Coronary artery (tissue), 2 donors: ENCODE measurements around the gene EML4.

Experiments used
- DNase-seq: peaks from one replicate; pipeline ENCODE4 v3.0.0-alpha.2; 2017; ENCODE audit warnings: low spot score
- H3K27ac ChIP-seq, 2 donors: fragments of 200-600 bp; sonication (generic); one replicate each; pipeline ENCODE4 v1.5.1; 2016 to 2019
- H3K4me3 ChIP-seq: fragments of 200-600 bp; sonication (generic); 2 replicates; pipeline ENCODE4 v1.5.1; 2016; ENCODE audit warnings: mild to moderate bottlenecking, moderate library complexity
- TF ChIP-seq, protein P1 (sequence below): fragments of 200-600 bp; sonication (generic); IDR thresholded peaks from one replicate; pipeline ENCODE4 v1.5.1; 2019; ENCODE audit warnings: antibody characterized with exemption

Gene EML4

DNA sequence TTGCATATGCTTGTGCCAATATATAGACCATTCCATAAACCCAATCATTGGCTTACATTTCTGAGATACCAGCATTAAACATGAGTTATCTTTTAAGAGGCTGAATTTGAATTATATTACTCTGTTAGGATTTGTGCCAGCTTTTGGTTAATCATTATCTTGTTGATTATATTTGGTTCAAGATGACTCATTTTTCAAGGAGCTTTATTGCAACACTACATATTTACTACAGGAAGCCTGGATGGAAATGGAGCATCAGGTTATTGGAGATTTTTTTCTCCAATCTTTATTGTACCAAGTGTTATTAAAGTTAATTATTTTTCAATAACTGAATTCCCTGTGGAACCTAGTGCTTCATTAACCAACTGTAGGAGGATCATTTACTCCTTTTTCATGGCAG, 26.4 kb downstream of the EML4 start:
- Histone ChIP-seq H3K27ac (no peak overlapping the region), H3K4me3 (no peak overlapping the region)
- no peak for DNase-seq
- TF ChIP-seq, protein P1, sequence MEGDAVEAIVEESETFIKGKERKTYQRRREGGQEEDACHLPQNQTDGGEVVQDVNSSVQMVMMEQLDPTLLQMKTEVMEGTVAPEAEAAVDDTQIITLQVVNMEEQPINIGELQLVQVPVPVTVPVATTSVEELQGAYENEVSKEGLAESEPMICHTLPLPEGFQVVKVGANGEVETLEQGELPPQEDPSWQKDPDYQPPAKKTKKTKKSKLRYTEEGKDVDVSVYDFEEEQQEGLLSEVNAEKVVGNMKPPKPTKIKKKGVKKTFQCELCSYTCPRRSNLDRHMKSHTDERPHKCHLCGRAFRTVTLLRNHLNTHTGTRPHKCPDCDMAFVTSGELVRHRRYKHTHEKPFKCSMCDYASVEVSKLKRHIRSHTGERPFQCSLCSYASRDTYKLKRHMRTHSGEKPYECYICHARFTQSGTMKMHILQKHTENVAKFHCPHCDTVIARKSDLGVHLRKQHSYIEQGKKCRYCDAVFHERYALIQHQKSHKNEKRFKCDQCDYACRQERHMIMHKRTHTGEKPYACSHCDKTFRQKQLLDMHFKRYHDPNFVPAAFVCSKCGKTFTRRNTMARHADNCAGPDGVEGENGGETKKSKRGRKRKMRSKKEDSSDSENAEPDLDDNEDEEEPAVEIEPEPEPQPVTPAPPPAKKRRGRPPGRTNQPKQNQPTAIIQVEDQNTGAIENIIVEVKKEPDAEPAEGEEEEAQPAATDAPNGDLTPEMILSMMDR, result no peak

DNA sequence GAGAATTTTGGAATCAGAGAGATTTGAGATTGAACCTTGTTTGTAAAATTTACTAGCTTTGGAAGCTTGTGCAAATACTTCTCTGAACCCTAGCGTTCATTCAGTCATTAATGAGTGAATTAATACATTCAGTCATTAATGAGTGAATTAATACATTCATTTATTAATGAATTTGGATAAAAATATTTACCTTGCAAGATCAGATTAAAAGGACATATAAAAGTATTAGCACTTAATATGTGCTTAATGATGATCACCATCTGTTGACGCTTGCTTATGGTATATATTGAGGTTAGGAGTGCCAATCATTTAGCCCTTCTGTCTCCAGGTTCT, 26.9 kb downstream of the EML4 start:
- DNase-seq, result no peak
- no peak overlapping the region for H3K27ac ChIP-seq
- TF ChIP-seq, protein P1, result no peak

DNA sequence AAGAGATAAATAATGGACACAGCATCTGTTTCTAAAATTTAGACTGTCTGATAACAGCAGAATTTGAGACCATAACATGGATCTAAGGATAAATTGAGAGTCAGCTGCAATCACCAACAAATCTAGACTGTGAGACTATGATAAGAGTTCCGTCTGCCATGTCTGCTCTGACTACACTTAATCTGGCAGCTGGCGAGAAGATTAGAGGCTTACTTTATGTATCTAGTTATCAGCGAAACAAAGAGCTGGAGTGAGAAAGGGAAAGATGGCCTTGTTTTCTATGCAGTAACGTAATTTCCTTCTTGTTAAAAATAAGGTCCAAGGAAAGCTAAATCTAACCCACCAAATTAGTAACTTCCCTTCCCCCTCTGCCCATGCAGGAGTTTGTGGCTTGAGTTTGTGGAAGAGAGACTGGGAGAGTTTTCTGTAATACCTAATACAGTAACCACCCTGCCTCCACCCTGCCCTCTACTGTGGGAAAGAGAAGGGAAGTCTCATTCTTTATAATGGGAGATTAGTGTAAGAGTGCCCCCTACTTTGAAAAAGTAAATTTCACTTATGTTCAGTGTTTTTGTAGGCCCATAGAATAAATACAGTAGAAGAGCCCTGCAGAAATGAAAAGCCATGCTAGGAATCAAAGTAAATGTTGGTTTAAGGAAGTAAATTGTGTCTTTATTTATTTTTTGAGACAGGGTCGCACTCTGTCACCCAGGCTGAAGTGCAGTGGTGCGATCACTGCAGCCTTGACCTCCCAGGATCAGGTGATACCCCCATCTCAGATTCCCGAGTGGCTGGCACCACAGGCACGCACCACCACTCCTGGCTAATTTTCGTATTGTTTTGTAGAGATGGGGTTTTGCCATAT, 27.5 kb downstream of the EML4 start:
- no peak overlapping the region for H3K27ac ChIP-seq
- no peak for DNase-seq
- H3K4me3 ChIP-seq, result no peak overlapping the region
- TF ChIP-seq, protein P1, result peak; percentile 27

More for the DNA sequence above, 26.9 kb downstream of the EML4 start:
- H3K4me3 ChIP-seq, result no peak overlapping the region

DNA sequence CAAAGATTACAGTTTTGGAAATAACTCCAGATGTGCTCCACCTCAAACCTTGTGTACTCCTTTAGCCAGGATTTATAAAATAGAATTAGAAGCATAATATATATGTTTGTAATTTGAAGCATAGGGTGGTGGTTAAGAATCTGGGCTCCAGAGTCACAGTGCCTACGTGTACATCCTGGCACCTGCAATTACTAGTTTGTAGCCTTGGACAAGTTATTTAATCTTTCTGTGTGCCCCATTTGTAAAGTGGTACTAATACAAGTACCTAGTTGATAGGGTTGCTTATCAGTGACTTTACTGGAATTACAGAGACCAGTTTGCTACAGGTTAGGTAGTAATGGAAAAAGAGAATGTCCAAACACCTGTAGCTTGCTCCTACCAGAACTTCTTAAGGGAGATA, 28.6 kb downstream of the EML4 start:
- no peak for DNase-seq
- H3K27ac ChIP-seq, result no peak overlapping the region
- TF ChIP-seq, protein P1, result no peak
- H3K4me3 ChIP-seq, result no peak overlapping the region

DNA sequence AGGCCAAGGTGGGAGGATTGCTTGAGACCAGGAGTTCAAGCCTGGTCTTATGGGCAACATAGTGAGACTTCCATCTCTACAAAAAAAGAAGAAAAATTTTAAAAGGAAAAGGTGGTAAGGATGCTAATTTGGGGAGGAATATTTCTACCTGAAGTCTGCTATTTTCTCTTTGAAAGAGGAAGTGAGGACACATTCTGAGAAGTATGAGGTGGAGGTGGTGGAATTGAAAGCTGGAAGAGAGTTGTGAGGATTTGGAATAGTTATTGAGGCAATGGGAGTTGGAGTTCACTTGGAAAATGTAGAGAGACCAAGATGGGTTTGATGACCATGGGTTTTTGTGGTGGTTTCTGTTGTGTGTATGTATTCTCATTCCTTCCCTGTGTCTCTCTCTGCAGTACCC, 29.3 kb downstream of the EML4 start:
- TF ChIP-seq, protein P1, result no peak
- H3K4me3 ChIP-seq, result no peak overlapping the region
- no peak overlapping the region for H3K27ac ChIP-seq
- no peak for DNase-seq

DNA sequence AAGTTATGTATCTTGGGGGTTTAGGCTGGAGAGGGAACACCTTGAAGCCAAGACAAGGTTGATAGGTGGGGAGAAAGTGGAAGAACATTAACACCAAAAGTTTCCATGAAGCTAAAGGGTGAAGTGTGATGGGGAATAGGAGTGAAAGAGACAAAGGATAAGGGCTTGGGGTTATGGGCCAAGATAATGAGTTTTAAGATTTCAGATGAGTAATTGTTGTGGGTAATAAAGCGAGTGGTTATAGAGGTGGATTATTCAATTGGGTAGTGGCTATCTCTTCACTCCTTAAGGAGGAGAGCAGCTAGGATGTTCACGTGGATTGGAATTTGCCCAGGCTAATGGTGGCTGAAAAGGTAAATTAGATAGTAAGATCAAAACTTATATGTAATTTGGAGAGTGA, 29.8 kb downstream of the EML4 start:
- TF ChIP-seq, protein P1, result no peak
- no peak overlapping the region for H3K27ac ChIP-seq

DNA sequence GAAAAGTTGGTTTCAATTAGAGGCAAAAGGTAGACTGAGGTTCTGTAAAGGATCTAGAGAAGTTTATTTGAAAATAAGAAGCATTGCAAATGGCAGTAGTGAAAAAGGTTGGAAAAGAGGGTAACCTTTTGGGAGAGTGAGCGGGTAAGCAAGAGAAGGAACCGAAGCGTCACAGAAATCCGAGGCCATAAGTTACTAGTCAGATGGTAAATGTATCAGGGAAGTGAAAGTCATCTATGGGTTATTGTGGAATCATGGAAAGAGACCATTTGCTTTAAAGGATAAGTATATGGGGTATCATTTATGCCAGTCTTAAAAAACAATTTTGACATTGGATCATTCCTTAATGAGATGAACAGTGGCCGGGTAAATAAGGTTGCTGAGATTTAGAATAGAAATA, 30.5 kb downstream of the EML4 start:
- TF ChIP-seq, protein P1, result no peak
- no peak for DNase-seq
- Histone ChIP-seq H3K27ac (no peak overlapping the region), H3K4me3 (no peak overlapping the region)

More for the DNA sequence above, 29.8 kb downstream of the EML4 start:
- DNase-seq, result no peak
- no peak overlapping the region for H3K4me3 ChIP-seq
